ENCODE measurements around the gene BDKRB2.

BDKRB2 gene

DNA sequence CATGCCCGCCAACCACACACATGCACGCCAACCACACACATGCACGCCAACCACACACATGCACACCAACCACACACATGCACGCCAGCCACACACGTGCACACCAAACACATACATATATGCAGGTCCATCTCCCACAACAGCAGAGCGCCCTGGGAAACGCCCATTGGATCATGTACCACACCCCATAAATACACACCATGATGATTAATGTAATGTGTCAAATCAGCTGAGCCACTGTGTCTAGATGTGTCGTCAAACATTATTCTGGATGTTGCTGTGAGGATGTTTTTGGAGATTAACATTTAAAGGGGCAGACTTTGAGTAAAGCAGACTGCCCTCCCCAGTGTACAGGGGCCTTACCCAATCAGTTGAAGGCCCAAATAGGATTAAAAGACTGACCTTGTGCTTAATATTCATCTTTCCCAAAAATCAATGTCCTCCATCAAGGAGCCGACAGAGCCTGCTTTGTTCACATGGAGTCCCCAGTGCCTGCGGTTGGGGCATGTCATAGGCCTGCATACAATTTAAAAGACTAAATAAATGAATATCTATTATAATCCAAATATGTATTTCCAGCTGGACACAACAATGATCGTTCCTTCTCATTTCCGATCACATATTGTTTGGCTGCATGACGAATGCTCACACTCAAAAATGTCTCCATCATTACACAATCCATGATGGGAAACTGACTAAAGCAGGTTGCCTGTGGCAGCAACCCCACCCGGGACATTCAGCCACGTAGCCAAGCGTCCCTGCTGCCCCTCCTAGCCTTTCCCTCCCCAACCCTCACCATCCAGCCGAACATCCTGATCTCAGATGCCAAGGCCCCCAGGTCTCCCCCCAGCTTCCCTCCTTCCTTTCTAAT lies 23.2 kb upstream of the BDKRB2 start:
- in situ Hi-C loops (cut with HindIII; ENCODE audit: low pct_unique_long_range_greater_than_20kb, low sequenced_read_pairs), result no loop called here
- TF ChIP-seq JUND (IDR thresholded peaks at IDR 0.05; ENCODE audit: low read depth), result no peak
- DNase-seq (ENCODE audit: low read depth in 1 of 2, low spot score in 1 of 2), result no peak

DNA sequence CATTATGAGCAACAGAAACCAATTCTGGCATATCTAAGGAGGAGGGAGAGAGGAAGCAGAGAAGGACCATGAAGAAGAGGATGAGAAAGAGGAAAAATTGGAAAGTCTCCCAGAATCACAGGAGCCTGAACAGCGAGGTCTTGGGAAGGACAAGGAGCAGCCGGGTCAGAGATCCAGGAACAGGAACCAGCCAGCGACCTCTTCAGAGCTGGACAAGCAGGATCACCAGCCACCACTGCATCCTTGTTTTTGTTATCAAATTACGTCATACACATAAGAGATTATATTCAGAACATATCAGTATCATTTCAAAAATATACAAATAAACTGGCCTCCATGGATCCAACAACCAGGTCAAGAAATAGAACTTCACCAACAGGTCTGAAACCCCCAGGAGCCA lies 22.1 kb upstream of the BDKRB2 start:
- no peak for TF ChIP-seq JUND (IDR thresholded peaks at IDR 0.05; ENCODE audit: low read depth)
- in situ Hi-C loops (cut with HindIII; ENCODE audit: low pct_unique_long_range_greater_than_20kb, low sequenced_read_pairs), result no loop called here
- no peak for DNase-seq (ENCODE audit: low read depth in 1 of 2, low spot score in 1 of 2)

DNA sequence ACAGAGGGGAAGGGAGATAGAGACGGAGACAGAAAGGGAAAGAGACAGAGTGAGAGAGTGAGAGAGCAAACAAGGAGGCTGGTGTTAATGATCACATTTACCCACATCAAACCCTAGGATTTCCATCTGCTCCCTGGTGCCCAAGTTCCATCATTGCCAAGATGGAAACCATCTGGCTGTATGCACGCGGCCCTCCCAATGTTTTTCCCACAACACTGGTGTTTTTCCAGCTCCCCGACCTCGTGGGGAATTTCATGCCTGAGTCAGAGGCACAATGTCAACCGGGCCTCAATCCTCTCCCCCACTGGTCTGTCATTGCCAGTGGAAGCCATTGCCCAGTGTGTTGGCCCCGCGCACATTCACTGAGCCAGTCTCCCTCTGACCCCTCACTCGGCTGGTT lies 19.9 kb upstream of the BDKRB2 start:
- no peak for TF ChIP-seq JUND (IDR thresholded peaks at IDR 0.05; ENCODE audit: low read depth)
- in situ Hi-C loops (cut with HindIII; ENCODE audit: low pct_unique_long_range_greater_than_20kb, low sequenced_read_pairs), result no loop called here
- no peak for DNase-seq (ENCODE audit: low read depth in 1 of 2, low spot score in 1 of 2)

DNA sequence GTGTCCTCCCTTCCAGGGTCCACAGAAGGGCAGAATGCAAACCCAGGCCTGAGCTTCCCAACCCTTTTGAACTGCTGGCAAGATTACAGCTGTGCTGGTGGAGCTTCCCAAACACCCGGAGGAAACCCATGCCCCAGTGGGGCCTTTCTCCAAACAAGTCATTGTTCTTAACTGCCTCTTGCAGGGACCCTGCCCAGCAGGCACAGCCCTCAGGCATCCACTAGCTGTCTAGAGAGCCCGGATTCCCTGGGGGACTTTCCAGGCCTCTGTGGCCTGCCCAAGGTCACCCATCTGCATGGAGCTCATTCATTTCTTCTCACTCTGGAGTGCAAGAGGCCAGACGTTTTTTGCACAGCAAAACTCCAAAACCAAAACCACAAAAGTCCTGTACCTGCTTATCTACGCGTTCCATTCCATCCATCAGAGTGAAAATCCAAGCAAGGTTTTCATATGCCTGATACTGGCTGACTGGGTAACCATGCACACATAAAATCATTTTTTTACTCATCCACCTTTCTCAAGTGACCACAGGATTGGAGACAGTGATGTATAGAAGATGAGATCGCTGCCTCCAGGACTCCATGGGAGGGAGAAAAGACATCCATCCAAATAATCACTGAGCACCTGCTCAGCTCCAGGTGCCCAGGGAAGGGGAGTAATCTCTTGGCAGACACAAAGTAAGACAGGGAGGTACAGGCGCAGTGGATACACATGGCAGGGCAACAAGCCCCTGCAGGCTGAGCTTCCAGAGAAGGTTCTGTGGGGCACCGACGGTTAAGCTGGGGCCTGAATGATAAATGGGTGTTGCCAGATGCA lies 17.2 kb upstream of the BDKRB2 start:
- no peak for DNase-seq (ENCODE audit: low read depth in 1 of 2, low spot score in 1 of 2)
- in situ Hi-C loops (cut with HindIII; ENCODE audit: low pct_unique_long_range_greater_than_20kb, low sequenced_read_pairs), result no loop called here
- TF ChIP-seq JUND (IDR thresholded peaks at IDR 0.05; ENCODE audit: low read depth), result no peak

DNA sequence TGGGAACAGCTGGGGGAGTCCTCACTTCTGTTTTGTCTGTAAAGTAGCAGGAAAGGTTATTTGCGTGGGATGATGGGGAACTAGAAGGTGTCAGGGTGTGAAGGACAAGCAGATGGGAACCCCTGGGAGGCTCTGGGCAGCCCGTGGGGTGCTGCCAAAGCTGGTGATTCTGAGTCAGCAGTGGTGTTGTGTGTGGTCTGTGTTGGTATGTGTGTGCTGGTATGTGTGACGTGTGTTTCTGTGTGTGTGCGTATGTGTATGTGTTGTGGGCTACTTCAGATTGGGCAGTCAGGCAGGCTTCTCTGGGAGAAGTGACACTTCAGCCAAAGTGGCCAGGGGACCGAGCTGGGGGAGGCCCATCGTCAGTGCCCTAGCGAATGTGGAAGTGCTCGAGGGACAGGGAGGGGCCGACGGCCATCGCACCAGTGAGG lies 15.3 kb upstream of the BDKRB2 start:
- DNase-seq (ENCODE audit: low read depth in 1 of 2, low spot score in 1 of 2), result no peak
- in situ Hi-C loops (cut with HindIII; ENCODE audit: low pct_unique_long_range_greater_than_20kb, low sequenced_read_pairs), result no loop called here
- TF ChIP-seq JUND (IDR thresholded peaks at IDR 0.05; ENCODE audit: low read depth), result no peak

DNA sequence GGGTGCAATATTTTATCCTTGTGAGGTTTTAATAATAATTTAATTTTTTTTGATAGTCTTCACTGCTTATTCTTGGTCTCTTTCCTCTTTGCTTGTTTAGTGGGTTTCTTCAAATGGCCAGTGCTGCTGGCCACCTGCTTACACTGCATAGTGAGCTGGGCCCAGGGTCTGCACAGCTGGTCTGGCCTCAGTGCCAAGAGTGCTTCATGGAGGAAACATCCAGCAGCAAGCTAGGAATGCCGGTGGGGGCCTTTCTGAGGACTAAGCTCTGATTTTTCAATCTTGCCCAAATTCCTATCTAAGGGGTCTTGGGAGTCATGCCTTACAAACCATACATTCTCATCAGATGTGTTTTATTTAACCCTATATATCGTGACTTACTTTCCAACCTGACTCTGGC lies 13.3 kb upstream of the BDKRB2 start:
- in situ Hi-C loops (cut with HindIII; ENCODE audit: low pct_unique_long_range_greater_than_20kb, low sequenced_read_pairs), result no loop called here
- no peak for TF ChIP-seq JUND (IDR thresholded peaks at IDR 0.05; ENCODE audit: low read depth)
- DNase-seq (ENCODE audit: low read depth in 1 of 2, low spot score in 1 of 2), result no peak

DNA sequence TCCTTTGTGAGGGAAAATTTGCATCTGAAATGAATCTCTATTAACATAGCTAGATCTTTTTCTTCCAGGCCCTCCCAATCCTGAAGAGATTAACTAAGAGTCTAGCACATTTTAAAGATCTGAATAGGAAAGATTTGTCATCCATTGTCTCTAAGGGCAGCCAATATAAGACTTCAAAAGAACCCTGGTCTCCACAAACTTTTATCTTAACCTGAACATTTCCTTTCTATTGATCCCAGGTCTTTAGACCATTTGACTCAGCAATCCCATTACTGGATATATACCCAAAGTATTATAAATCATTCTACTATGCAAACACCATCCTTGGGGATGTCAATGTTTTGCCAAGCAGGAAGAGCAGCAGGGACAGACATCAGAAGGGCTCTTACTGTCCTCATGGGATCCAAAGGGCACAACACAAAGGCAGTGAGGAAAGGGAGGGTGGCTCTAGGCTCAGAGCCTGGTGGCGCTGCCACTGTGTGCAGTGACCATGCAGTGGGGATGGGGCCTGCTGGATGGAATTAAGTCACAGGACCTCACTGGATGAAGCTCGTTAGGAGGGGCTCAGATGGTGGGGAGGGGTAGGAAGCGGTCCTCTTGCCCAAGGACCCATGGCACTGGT lies 12.7 kb upstream of the BDKRB2 start:
- in situ Hi-C loops (cut with HindIII; ENCODE audit: low pct_unique_long_range_greater_than_20kb, low sequenced_read_pairs), result no loop called here
- DNase-seq (ENCODE audit: low read depth in 1 of 2, low spot score in 1 of 2), result no peak
- no peak for TF ChIP-seq JUND (IDR thresholded peaks at IDR 0.05; ENCODE audit: low read depth)

DNA sequence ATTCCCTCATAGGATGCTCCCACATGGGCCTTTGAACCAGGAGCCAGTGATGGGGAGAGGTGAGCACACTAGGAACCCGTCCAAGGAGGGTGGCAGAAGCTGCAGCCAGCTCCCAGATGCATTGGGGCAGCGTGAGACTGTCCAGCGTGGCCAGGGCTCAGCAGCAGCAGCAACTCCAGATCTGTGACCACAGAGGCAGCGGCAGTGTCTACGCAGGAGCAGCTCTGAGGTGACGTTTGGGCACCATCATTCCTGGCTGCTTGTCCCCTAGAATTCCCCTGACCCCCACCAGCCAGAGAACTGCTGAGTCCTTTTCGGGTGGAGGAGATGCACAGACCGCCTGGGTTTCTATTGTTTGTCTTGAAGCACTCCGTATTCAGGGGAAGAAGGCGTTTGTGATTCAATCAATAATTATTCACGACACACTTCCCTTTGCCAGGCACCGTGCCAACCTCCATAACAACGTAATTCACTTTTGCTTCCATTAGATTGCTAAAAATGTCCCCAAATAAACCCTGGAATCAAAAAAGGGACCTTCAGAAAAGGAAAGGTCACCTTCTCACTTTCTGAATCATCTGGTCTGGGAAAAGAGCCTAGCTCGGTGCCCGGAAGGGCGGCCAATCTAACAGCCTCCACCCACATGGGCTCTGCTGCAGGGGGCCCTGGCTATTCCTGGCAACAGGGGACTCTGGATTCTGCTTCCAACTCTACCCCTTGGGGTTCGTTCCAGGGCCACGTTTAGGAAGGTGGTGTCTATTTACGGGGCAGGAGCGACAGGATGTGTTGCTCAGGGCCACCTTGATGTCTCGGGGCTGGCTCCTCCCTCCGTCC lies 11.4 kb upstream of the BDKRB2 start:
- in situ Hi-C loops (cut with HindIII; ENCODE audit: low pct_unique_long_range_greater_than_20kb, low sequenced_read_pairs), result no loop called here
- no peak for TF ChIP-seq JUND (IDR thresholded peaks at IDR 0.05; ENCODE audit: low read depth)
- no peak for DNase-seq (ENCODE audit: low read depth in 1 of 2, low spot score in 1 of 2)

DNA sequence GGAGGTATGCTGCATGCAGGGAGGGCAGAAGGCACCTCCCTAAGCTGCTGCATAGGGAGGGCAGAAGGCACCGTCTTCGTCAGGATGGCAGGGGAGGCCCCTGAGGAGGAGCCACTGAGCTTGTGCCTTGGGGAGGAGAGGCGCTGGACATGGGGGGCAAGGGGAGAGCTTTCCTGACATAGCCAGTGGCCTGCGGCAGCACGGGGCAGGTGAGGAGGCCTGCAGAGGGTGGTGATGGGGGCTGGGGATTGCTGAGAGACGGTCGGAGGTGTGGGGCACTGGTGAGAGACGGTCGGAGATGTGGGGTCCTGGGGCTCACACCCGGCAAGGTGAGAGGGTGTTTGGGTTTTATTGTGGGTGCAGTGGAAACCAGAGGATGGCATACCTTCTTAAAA lies 10.4 kb upstream of the BDKRB2 start:
- no peak for TF ChIP-seq JUND (IDR thresholded peaks at IDR 0.05; ENCODE audit: low read depth)
- in situ Hi-C loops (cut with HindIII; ENCODE audit: low pct_unique_long_range_greater_than_20kb, low sequenced_read_pairs), result no loop called here
- no peak for DNase-seq (ENCODE audit: low read depth in 1 of 2, low spot score in 1 of 2)

DNA sequence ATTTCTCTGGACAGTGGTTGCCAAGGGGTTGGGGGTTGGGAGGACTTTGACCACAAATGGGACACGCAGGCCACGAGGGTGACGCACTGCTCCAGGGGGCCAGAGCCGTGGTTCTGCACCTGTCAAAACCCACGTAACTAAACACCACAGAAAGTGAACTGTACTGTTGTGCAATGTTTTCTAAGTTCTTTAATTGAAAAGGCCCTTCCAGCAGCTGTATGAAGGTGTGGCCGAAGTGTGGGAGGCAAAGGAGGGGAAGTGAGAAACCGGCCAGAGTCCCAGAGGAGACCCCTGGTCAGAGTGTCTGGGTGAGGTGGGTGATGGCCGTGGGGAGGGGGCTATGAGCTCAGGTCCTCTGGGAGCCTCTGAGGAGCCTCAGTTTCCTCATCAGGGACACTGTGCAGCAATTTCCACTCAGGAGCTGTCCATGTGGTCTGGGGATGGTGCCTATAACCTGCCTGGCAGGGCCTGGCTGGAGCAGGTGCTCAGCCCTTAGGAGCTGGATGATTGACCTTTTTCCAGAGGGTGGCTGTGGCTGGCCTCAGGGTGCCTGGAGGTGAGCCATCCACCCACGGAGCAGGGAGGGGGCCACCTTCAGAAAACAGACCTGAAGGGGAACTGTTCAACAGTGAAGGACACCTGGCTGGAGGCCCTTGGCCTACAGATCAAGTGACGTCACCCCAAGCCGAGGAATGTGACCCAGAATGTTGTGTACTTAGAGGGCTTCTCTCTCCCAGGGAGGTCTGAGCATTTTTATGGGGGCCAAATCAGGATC lies 9.8 kb upstream of the BDKRB2 start:
- TF ChIP-seq JUND (IDR thresholded peaks at IDR 0.05; ENCODE audit: low read depth), result peak; percentile 23; the same call in 1 of the 2 replicates
- DNase-seq (ENCODE audit: low read depth in 1 of 2, low spot score in 1 of 2), result peak; percentile 40 to 67
- in situ Hi-C loops (cut with HindIII; ENCODE audit: low pct_unique_long_range_greater_than_20kb, low sequenced_read_pairs), result no loop called here

DNA sequence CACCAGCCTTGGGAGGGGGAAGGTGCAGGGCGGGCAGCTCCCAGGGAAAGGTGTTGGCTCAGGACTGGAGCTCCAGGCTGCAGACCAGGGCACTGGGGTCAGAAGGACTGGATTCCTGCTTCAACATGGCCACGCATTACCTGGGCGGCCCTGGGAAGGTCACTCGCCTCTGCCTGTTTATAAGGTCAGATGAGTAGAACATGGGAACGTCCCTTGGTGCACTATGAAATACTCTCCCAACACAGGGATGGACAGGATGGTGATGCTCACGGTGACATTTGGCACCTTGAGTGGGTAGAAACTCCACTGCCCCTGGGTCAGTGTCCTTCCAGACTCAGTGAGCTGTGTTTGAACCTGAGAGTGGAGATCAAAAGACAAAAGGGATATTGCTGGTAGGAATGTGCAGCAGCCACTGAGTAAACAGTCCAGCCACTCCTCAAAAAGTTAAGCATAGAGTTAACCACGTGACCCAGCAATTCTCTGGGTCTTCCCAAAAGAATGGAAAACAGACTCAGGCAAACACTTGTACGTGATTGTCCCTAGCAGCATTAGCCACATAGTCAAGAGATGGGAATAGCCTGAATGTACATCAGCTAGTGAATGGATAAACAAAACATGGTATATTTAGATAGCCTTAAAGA lies 9.1 kb upstream of the BDKRB2 start:
- in situ Hi-C loops (cut with HindIII; ENCODE audit: low pct_unique_long_range_greater_than_20kb, low sequenced_read_pairs), result no loop called here
- DNase-seq (ENCODE audit: low read depth in 1 of 2, low spot score in 1 of 2), result peak in 1 of 2 experiments; percentile 54
- no peak for TF ChIP-seq JUND (IDR thresholded peaks at IDR 0.05; ENCODE audit: low read depth)

Data from T47D (cell line).